NCI-H526 (cell line): ENCODE measurements around the gene ATP1A4.

Experiments
- DNase-seq, 2 experiments: peaks; one replicate each; lab custom pipeline; 2025; lab: John Stamatoyannopoulos, UW

The ATP1A4 gene

GRCh38 chr1:160206421-160207117, 55.2 kb downstream of the ATP1A4 start:
- DNase-seq, result no peak

GRCh38 chr1:160207118-160207650, 55.8 kb downstream of the ATP1A4 start:
- DNase-seq, result no peak

- DNase-seq, result no peak
These were observed 56.6 kb downstream of the ATP1A4 start for GRCh38 chr1:160207771-160208556.

- no peak for DNase-seq
These were observed 57.3 kb downstream of the ATP1A4 start for GRCh38 chr1:160208557-160209320.

GRCh38 chr1:160209321-160210046, 58.1 kb downstream of the ATP1A4 start:
- DNase-seq, result no peak

DNA sequence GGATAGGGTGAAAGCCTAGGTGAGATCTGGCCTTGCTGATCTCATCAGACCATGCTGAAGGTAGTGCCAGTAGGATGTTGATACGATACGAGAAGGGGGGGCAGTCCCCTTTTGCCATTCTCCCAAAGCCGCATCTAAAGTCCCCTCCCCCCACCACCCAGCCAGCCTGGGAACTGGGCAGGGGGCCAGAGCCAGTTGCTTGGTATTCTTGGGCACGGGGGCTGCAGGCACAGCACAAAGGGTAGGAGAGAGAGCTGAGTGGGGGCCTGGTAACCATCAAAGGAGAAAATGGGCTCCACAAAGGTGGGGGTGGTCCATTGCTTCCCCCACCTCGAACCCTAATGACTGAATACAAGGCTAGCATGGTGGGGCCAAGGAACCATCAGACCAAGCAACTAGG, 59.2 kb downstream of the ATP1A4 start:
- DNase-seq, result no peak

DNA sequence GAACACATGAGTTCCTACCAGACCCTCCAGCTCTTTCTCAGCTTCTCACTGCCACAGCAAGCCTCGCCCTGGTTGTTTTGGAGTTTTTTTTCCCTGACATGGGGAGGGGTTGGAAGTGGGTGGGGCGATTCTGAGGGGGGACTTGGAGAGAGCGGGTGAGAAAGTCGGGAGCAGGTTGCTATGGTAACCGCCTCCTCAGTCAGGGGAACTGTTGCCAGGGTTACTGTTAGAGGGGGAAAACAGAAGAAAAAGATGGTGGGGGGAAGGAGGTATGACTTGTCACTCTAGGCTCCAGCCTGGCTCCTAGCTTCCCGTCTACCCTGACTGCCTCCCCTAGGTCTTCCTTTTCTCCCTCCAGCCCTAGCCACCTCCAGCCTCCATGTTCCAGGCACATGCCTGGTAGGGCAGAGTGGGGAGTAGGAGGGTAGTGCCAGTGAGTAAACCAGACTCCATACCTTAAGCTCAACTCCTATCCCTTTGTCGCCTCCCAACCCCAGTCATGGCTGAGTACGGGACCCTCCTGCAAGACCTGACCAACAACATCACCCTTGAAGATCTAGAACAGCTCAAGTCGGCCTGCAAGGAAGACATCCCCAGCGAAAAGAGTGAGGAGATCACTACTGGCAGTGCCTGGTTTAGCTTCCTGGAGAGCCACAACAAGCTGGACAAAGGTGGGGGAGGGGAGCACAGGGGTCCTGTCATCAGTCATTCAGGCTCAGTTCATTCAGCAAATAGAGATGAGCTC, 59.8 kb downstream of the ATP1A4 start:
- no peak for DNase-seq

GRCh38 chr1:160214481-160215140, 63.2 kb downstream of the ATP1A4 start:
- no peak for DNase-seq

GRCh38 chr1:160216301-160216700, 64.9 kb downstream of the ATP1A4 start:
- no peak for DNase-seq

- DNase-seq, result no peak
These were observed 66.2 kb downstream of the ATP1A4 start for GRCh38 chr1:160217481-160218051.

GRCh38 chr1:160219062-160219929, 67.9 kb downstream of the ATP1A4 start:
- peak; percentile 16 to 57 for DNase-seq

DNA sequence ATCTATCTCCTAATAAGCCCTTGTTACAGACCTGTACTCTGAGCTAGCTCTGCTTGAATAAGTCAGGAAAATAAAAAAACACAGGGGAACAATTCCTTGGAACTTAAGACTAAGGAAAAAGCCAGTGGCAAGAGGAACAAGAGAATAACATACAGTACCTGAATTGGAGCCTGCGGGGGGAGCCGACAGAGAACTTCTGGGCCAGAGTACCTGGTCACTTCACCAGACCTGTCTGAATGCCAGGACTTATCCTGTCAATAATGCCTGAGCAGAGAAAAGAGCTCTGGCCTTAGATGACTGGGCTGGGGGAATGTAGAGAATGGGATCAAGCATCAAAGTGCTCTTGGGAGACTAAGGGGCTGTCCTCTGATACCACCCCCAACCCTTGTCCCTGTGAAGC, 68.9 kb downstream of the ATP1A4 start:
- no peak for DNase-seq

- no peak for DNase-seq
These were observed 69.7 kb downstream of the ATP1A4 start for GRCh38 chr1:160221089-160221488.

GRCh38 chr1:160222546-160222945, 71.1 kb downstream of the ATP1A4 start:
- no peak for DNase-seq

DNA sequence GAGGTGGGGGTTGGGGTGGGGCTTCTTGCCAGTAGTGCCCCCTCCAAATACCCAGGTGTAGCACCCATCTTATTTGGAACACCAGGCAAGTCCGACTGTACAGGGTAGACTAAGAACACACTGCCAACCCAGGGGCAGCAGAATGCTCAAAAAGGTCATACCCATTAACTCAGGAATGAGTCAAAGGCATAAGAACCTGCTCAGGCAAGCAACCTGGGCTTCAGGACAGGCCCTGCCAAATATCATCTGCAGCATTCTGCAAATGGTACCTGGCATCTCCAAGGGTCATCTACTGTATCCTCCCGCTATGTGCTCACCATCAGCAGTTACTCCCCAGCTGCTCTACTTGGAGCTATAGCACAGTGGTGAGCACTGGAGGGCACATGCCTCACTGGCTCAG, 73.2 kb downstream of the ATP1A4 start:
- no peak for DNase-seq

DNA sequence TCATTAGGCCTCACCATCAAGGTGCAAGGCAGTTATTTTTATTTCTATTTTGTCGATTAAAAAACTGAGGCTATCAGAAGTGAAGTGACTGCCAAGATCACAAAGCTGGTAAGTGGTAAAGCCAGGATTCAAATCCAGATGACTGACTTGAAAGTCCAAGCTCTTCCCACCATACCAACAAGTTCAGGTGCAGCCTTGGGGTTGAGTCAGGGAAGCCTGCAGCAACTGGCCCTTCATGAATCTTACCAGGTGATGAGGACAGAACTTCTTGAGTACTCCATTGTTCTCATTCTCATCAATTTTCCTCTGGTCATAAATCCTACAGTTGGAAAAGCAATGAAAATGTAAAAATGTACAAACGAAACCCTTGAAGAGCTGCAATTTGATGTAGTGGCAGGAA, 73.9 kb downstream of the ATP1A4 start:
- DNase-seq, result no peak

DNA sequence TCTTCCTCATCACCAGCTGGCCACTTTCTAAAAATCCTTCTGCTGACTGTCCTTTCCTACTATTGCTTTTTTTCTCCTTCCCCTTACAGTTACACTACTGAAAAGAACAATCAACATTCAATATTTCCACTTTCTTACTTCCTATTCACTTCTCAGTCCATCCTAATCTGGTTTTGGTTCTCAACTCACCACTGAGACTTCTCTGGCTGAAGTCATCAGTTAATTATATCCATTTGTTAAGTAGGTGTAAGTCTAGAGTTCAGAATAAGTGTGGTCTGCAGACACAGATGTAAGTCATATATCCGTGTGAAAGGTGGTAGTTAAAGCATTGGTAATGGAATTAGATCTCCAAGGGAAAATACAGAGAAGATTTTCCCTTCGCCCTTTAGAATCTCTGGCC, 75.2 kb downstream of the ATP1A4 start:
- DNase-seq, result no peak

GRCh38 chr1:160227034-160227433, 75.6 kb downstream of the ATP1A4 start:
- DNase-seq, result no peak

DNA sequence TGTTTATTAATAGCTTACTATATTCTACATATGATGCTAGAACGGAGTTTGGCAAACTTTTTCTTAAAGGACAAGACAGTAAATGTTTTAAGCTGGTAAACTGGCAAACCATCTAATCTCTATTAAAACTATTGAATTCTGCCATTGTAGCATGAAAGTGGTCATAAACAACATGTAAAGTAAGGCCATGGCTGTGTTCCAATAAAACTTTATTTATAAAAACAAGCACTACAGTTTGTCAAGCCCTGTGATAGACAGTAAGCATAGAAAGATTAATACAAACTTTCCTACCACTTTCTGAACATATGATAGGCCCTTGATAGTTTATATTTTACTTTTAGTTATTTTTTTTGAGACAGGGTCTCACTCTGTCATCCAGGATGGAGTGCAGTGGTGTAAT, 76.2 kb downstream of the ATP1A4 start:
- no peak for DNase-seq
